Psoas muscle (tissue), 8 donors: Measurements from ENCODE around the gene HM13. TPM values are rescaled to one million over a fixed set of nuclear protein-coding genes. Genes with fewer than 3 reads are reported as not detected.

Source experiments
- ATAC-seq, 4 donors: fragments of 200-7000 bp; cut with Tn5 transposase; one replicate each; pipeline ENCODE4 v1.9.1; 2020; ENCODE audit warnings: moderate library complexity in 3 of 4, mild to moderate bottlenecking in 2 of 4
- DNase-seq, 2 donors: peaks; one replicate each; pipeline ENCODE4 v3.0.0-alpha.2; 2020
- H3K27ac ChIP-seq: fragments of 200-600 bp; one replicate; pipeline ENCODE4 v1.8.0; 2022
- H3K27me3 ChIP-seq, 3 donors: fragments of 200-600 bp in 1 of 3; one replicate each; pipeline versions ENCODE4 v1.6.1 to v1.8.0; 2013 to 2022; ENCODE audit warnings: low read length in 2 of 3, mild to moderate bottlenecking in 2 of 3, moderate library complexity in 1 of 3; ENCODE audit not compliant: insufficient read depth in 3 of 3
- H3K36me3 ChIP-seq, 2 donors: fragments of 200-600 bp in 1 of 2; one replicate each; pipeline versions ENCODE4 v1.6.1 to v1.8.0; 2013 to 2022; ENCODE audit warnings: low read depth in 1 of 2, mild to moderate bottlenecking in 1 of 2, moderate library complexity in 1 of 2; ENCODE audit not compliant: insufficient read depth in 1 of 2
- H3K4me1 ChIP-seq: fragments of 200-600 bp; one replicate; pipeline ENCODE4 v1.8.0; 2022
- H3K4me3 ChIP-seq: fragments of 200-600 bp; one replicate; pipeline ENCODE4 v1.8.0; 2022; ENCODE audit warnings: mild to moderate bottlenecking
- H3K9me3 ChIP-seq: fragments of 200-600 bp; one replicate; pipeline ENCODE4 v1.8.0; 2022
- WGBS, 3 donors: extraction: QIAGEN DNeasy Blood & Tissue Kit; methylation state at CpG; one replicate each; pipeline versions ENCODE4 v1.1.6 to v1.1.7; 2013; 5-methylcytosine and 5-hydroxymethylcytosine counted together
- intact Hi-C, 2 donors: fragments of 100-400 bp; cut with DNase I; formaldehyde crosslinking; loops; one replicate each; pipeline versions ENCODE4 v1.11.0 to v1.14.2; 2022
- polyA plus RNA-seq, 3 donors: library from polyadenylated mRNA; stranded (reverse); fragments of 200-250 nt; gene quantifications; one replicate each; pipeline ENCODE4 v1.2.3, GENCODE V29; 2013
- total RNA-seq, 4 donors: library from RNA; stranded (reverse); fragmentation: NEBNext Ultra II Directional in 2 of 4; extraction: Animal tissue kit (Norgen Biotek cat#: 25700) in 2 of 4; gene quantifications; one replicate each; pipeline versions ENCODE4 v1.2.1 to v1.2.4, GENCODE V29; 2021 to 2023
- TF ChIP-seq, protein P1 (sequence below): fragments of 200-600 bp; IDR thresholded peaks from one replicate; pipeline ENCODE4 v1.8.0; 2022; ENCODE audit warnings: antibody characterized with exemption
- donor health status: healthy with polysubstance abuse.
- donor health status: DM: no; HTN: no; CAD: no; lungs with moderate emphysema.
- donor health status: Bipolar disorder and iron deficiency.
- donor health status: healthy.
- donor health status: DM: yes; HTN: yes; CAD: no.
- donor health status: DM: no; HTN: no; CAD: no.
- donor health status: DM: no; HTN: no; CAD: no.
- donor health status: DM: yes; HTN: yes; CAD: no.

Gene HM13
- total and polyA plus RNA-seq, 7 donors = 32.4 to 112 (median 48.4) TPM

DNA sequence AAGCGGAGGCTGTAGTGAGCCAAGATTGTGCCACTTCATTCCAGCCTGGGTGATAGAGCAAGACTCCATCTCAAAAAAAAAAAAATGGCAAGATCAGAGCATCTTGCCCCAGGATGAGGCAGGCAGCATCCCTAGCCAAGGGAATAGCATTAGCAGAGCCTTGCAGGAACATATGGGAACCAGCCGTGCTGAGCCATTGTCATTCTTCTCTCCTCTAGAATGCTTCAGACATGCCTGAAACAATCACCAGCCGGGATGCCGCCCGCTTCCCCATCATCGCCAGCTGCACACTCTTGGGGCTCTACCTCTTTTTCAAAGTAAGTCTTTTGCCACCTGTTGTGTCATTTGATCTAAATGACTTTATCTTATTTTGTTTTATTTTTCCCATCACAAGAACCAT is 13.0 kb downstream of the HM13 start:
- H3K27me3 ChIP-seq = no peaks in the 10 kb centered on the region
- intact Hi-C loops = no loop called here
- TF ChIP-seq, protein P1, sequence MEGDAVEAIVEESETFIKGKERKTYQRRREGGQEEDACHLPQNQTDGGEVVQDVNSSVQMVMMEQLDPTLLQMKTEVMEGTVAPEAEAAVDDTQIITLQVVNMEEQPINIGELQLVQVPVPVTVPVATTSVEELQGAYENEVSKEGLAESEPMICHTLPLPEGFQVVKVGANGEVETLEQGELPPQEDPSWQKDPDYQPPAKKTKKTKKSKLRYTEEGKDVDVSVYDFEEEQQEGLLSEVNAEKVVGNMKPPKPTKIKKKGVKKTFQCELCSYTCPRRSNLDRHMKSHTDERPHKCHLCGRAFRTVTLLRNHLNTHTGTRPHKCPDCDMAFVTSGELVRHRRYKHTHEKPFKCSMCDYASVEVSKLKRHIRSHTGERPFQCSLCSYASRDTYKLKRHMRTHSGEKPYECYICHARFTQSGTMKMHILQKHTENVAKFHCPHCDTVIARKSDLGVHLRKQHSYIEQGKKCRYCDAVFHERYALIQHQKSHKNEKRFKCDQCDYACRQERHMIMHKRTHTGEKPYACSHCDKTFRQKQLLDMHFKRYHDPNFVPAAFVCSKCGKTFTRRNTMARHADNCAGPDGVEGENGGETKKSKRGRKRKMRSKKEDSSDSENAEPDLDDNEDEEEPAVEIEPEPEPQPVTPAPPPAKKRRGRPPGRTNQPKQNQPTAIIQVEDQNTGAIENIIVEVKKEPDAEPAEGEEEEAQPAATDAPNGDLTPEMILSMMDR = no peak
- peaks cover 6 to 60% of the 10 kb centered on the region in 2 donors for H3K36me3 ChIP-seq
- DNase-seq = no peak
- no peak overlapping the region for H3K27ac ChIP-seq
- 83 to 84% (median 83%) methylated on average over 6 of the region's 6 CpGs for WGBS, 3 donors
- ATAC-seq = no peak
- H3K4me1 ChIP-seq = peaks cover 7% of the 10 kb centered on the region
- no peak overlapping the region for H3K4me3 ChIP-seq
- H3K9me3 ChIP-seq = no peaks in the 10 kb centered on the region

DNA sequence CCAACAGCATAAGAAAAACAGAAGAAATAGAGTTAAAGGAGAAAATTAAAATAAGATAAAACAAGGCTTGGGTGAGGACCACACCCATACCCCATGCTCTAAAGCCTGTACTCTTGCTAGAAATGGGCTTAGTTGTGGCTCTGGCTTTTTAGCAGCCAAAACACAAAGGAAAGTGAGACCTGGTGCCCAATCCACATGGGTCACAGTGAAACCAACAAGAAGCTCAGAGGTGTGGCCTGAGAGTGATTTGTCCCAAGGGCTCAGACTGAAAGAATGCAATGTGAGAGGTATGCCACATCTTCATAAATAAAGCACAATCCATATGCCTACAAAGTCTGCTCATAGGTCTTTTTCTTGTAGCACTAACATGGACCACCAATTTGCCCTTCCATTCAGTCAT is 21.1 kb downstream of the HM13 start:
- Histone ChIP-seq H3K4me3 (no peak overlapping the region), H3K27ac (no peak overlapping the region), H3K9me3 (no peaks in the 10 kb centered on the region), H3K27me3 (no peaks in the 10 kb centered on the region), H3K36me3 (peaks cover 23 to 96% of the 10 kb centered on the region in 2 donors), H3K4me1 (no peaks in the 10 kb centered on the region)
- DNase-seq (no peak), ATAC-seq (no peak)
- TF ChIP-seq, protein P1 = no peak
- intact Hi-C loops = no loop called here

DNA sequence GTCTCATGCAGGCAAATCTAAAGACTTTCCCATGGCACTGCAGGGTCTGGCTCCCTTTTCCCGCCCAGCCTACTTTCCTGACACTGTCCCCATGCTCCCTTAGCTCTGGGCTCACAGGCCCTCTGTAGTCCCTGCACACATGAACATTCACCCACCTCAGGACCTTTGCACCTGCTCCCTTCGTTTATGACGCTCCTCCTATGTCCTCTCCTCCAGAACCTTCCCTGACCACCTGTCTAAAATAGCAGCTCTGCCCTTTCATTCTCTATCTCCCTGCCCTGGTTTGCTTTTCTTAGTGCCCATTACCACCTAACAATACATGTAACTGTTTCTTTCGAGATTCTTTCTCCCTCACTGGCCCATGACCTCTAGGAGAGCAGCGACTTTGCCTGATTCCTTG is 22.3 kb downstream of the HM13 start:
- no peaks in the 10 kb centered on the region for H3K4me1 ChIP-seq
- H3K4me3 ChIP-seq = no peak overlapping the region
- intact Hi-C loops = no loop called here
- no peak overlapping the region for H3K27ac ChIP-seq
- H3K9me3 ChIP-seq = no peaks in the 10 kb centered on the region
- no peaks in the 10 kb centered on the region for H3K27me3 ChIP-seq
- TF ChIP-seq, protein P1 = no peak
- DNase-seq (no peak), ATAC-seq (no peak)
- peaks cover 23 to 87% of the 10 kb centered on the region in 2 donors for H3K36me3 ChIP-seq
- 92 to 97% (median 94%) methylated on average over 5 of the region's 5 CpGs for WGBS, 3 donors

GRCh38 chr20:31537116-31537871 is 23.1 kb downstream of the HM13 start:
- H3K27me3 ChIP-seq = no peaks in the 10 kb centered on the region
- H3K9me3 ChIP-seq = no peaks in the 10 kb centered on the region
- WGBS, 3 donors = 69 to 76% (median 71%) methylated on average over 8 of the region's 8 CpGs
- TF ChIP-seq, protein P1 = no peak
- peaks cover 23 to 86% of the 10 kb centered on the region in 2 donors for H3K36me3 ChIP-seq
- intact Hi-C loops = no loop called here
- no peak overlapping the region for H3K4me3 ChIP-seq
- no peak overlapping the region for H3K27ac ChIP-seq
- ATAC-seq (peak; percentile 44 to 54 (median 48)), DNase-seq (no peak)
- H3K4me1 ChIP-seq = no peaks in the 10 kb centered on the region

DNA sequence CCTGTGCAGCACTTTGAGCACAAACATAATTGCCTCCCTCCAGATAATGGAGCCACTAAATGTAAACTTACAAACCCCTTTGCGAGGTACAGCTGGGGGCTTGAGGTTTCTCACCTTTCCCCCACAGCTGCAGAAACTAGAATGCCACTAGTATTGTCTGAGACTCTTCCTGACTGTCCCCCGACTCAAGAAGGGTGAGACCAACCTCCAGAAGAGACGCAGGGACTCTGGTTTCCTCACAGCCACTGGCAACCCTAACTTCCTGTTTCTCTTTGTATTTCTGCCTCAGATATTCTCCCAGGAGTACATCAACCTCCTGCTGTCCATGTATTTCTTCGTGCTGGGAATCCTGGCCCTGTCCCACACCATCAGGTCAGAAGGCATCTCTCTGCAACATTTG is 23.6 kb downstream of the HM13 start:
- no peaks in the 10 kb centered on the region for H3K9me3 ChIP-seq
- no peaks in the 10 kb centered on the region for H3K27me3 ChIP-seq
- no peaks in the 10 kb centered on the region for H3K4me1 ChIP-seq
- DNase-seq (no peak), ATAC-seq (no peak)
- no peak overlapping the region for H3K4me3 ChIP-seq
- peaks cover 23 to 86% of the 10 kb centered on the region in 2 donors for H3K36me3 ChIP-seq
- intact Hi-C loops = no loop called here
- TF ChIP-seq, protein P1 = no peak
- H3K27ac ChIP-seq = no peak overlapping the region
- WGBS, 3 donors = 55 to 85% (median 74%) methylated on average over 4 of the region's 4 CpGs
